Measurements from ENCODE around the gene DSC3.
"Not testable (repeated sequence)": the region's sequence is repeated elsewhere in the genome, so short reads cannot be mapped to it uniquely, and the experiment has no call there.

DSC3 gene

DNA sequence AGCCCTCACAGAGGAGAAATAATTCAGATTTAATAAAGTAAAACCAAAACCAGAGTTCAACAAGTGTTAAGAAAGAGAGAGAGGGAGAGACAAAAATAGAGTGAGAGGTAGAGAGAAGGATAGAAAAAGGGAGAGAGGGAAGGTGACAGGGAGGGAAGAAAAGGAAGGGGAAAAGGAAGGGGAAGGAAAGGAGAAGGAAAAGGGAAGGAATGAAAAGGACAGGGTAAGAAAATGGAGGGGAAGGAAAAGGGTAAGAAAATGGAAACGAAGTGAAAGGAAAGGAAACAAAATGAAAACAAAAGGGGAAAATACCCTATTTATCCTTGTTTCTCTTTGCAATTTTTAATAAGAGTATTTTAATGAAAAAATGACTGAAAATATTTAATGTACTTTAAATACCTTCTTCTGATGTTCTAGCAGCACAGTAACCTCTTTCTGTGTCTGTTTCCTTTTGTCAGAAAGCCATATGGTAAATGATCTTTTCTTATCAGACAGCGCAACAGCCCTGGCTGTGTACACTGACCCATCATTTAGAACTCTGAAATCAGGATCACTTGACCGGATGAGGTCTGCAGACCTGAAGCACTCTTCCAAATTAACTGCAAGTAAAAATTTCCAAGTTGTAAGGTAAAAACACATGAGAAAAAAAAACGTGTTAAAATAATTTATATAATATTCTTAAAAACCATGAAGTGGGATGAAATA is 11.8 kb downstream of the DSC3 start:
- H3K4me3 ChIP-seq (ENCODE audit: low read depth, low read length) = no peak overlapping the region
- no peak for DNase-seq (ENCODE audit: low read depth)
- TF ChIP-seq, protein P1, sequence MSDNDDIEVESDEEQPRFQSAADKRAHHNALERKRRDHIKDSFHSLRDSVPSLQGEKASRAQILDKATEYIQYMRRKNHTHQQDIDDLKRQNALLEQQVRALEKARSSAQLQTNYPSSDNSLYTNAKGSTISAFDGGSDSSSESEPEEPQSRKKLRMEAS (IDR thresholded peaks at IDR 0.05; ENCODE audit: low read depth, low read length) = no peak
- TF ChIP-seq, protein P2, sequence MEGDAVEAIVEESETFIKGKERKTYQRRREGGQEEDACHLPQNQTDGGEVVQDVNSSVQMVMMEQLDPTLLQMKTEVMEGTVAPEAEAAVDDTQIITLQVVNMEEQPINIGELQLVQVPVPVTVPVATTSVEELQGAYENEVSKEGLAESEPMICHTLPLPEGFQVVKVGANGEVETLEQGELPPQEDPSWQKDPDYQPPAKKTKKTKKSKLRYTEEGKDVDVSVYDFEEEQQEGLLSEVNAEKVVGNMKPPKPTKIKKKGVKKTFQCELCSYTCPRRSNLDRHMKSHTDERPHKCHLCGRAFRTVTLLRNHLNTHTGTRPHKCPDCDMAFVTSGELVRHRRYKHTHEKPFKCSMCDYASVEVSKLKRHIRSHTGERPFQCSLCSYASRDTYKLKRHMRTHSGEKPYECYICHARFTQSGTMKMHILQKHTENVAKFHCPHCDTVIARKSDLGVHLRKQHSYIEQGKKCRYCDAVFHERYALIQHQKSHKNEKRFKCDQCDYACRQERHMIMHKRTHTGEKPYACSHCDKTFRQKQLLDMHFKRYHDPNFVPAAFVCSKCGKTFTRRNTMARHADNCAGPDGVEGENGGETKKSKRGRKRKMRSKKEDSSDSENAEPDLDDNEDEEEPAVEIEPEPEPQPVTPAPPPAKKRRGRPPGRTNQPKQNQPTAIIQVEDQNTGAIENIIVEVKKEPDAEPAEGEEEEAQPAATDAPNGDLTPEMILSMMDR (IDR thresholded peaks at IDR 0.05; ENCODE audit: low read depth, low read length) = no peak
- TF ChIP-seq MYC (IDR thresholded peaks at IDR 0.05; ENCODE audit: low read depth, low read length) (no peak), POLR2A (IDR thresholded peaks at IDR 0.05; ENCODE audit: extremely low read depth, insufficient read length) (no peak)

DNA sequence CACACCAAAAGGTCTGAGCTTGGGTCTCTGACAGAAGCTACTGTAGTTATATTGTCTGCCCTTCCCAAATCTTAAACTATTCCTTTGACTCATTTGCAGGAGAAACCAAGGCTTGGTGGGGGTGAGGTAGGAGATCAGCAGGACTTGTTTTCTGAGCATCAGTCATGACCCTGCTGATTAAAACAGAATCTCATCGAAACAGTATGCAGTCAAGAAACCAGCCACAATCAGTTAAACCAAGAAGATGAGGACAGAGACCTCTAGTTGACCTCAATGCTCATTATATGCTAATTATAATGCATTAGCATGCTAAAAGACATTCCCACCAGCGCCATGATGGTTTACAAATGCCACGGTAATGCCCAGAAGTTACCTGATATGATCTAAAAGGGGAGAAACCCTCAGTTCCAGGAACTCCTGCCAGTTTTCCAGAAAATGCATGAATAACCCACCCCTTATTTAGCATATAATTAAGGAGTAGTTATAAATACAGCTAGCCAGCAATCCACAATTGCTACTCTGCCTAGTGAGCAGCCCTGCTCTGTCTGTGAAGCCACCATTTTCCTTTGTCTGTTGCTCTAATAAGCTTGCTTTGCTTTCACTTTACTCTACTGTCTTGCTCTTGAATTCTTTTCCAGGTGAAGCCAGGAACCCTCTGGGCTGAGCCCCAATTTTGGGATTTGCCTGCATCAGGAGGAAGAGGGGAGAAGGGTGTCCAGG is 26.7 kb downstream of the DSC3 start:
- DNase-seq (ENCODE audit: low read depth) = no peak
- TF ChIP-seq MYC (IDR thresholded peaks at IDR 0.05; ENCODE audit: low read depth, low read length) = no peak
- TF ChIP-seq POLR2A (IDR thresholded peaks at IDR 0.05; ENCODE audit: extremely low read depth, insufficient read length) = no peak
- TF ChIP-seq, protein P2 (IDR thresholded peaks at IDR 0.05; ENCODE audit: low read depth, low read length) = no peak
- TF ChIP-seq, protein P1 (IDR thresholded peaks at IDR 0.05; ENCODE audit: low read depth, low read length) = no peak
- H3K4me3 ChIP-seq (ENCODE audit: low read depth, low read length) = no peak overlapping the region

DNA sequence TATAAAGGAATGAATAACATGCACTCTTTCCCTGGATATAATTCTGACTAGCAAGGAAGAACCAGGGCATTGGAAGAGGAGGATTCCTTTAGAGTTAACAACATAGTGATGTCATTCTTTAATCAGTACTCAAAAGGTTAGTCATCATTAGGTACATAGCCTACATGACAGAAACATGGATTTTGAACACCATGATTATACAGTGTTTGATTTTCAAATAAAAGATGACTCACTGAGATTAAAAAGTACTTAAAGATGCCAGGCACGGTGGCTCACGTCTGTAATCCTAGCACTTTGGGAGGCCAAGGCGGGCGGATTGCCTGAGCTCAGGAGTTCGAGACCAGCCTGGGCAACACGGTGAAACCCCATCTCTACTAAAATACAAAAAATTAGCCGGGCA is 31.1 kb downstream of the DSC3 start:
- DNase-seq (ENCODE audit: low read depth); H3K4me3 ChIP-seq (ENCODE audit: low read depth, low read length): not testable (repeated sequence)

DNA sequence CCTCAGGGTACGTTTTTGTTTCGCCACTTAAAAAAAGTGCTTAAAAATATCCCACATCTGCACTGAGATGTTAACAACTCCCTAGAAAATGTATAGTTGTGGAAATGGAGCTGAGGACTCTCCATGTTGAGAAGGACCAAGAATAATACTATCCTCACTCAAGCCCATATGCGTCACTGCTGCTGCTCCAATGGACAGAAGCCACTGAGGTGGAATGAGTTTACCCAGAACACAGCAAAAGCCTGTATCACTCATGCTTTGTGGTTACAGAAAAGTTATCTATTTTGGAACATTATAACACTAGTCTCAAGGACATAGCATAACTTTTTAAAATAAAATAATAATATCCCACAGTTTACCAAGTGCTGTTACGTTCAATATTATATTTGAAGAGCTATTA is 31.9 kb downstream of the DSC3 start:
- no peak overlapping the region for H3K4me3 ChIP-seq (ENCODE audit: low read depth, low read length)
- no peak for DNase-seq (ENCODE audit: low read depth)
- TF ChIP-seq, protein P1 (IDR thresholded peaks at IDR 0.05; ENCODE audit: low read depth, low read length) = no peak
- TF ChIP-seq, protein P2 (IDR thresholded peaks at IDR 0.05; ENCODE audit: low read depth, low read length) = no peak
- no peak for TF ChIP-seq POLR2A (IDR thresholded peaks at IDR 0.05; ENCODE audit: extremely low read depth, insufficient read length)
- no peak for TF ChIP-seq MYC (IDR thresholded peaks at IDR 0.05; ENCODE audit: low read depth, low read length)

DNA sequence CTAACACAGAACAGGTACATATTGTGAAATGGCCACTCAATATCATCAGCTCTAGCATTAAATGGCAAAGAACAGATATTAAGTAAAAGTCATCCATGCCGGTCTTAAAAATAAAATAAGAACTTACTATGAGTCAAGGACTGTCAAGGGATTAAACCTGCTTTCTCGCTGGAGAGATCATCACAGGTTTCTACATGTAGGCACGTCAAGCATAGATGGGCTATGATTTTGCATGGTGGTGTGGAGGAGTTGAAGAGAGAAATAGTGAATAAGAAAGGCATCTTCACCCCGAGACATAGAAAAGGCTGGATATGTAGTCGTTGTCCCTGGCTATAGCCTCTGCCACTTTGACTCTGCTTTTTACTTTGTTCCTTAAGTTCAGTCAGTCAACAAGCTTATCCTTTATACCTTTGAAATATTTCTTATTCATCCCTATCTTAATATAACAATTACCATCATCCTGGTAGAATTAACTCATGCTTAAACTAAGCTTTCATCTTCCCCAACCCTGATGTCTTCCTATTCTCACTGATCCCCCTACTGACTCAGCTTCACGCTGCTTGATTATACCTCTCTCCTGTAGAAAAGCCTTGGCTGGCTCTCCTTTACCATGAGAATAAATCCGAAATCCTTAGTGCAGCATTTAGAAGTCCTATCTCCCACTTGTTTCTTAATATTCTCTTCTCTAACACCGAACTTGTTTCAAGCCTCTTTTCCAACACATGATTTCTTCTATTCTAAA is 42.5 kb downstream of the DSC3 start:
- DNase-seq (ENCODE audit: low read depth) = no peak
- H3K4me3 ChIP-seq (ENCODE audit: low read depth, low read length) = no peak overlapping the region
- no peak for TF ChIP-seq MYC (IDR thresholded peaks at IDR 0.05; ENCODE audit: low read depth, low read length)
- TF ChIP-seq, protein P1 (IDR thresholded peaks at IDR 0.05; ENCODE audit: low read depth, low read length) = no peak
- TF ChIP-seq, protein P2 (IDR thresholded peaks at IDR 0.05; ENCODE audit: low read depth, low read length) = no peak
- no peak for TF ChIP-seq POLR2A (IDR thresholded peaks at IDR 0.05; ENCODE audit: extremely low read depth, insufficient read length)

DNA sequence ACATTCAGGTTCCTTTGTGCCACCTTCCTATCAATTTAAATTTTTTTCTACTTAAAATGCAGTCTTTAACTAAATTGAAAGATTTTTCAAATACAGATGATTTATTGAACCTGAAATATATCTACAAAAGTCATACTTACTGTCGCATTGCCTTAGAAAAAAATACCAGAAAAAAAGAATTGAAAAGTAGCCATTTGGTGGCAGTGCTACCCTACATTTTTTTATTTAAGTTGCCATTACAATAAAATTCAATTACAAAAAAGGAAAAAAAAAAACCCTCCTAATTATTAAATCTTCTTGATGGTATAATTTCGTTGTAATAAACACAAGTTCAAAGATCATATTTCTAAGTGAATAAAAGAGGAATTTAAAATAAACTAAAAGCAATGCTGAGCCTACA is 43.4 kb downstream of the DSC3 start:
- no peak overlapping the region for H3K4me3 ChIP-seq (ENCODE audit: low read depth, low read length)
- TF ChIP-seq POLR2A (IDR thresholded peaks at IDR 0.05; ENCODE audit: extremely low read depth, insufficient read length) = no peak
- no peak for TF ChIP-seq MYC (IDR thresholded peaks at IDR 0.05; ENCODE audit: low read depth, low read length)
- TF ChIP-seq, protein P1 (IDR thresholded peaks at IDR 0.05; ENCODE audit: low read depth, low read length) = no peak
- TF ChIP-seq, protein P2 (IDR thresholded peaks at IDR 0.05; ENCODE audit: low read depth, low read length) = no peak
- peak; percentile 28 for DNase-seq (ENCODE audit: low read depth)
